Liver (tissue), 3 donors: Measurements from ENCODE around the gene TAS2R42.

Experiments
- CTCF ChIP-seq: fragments of 150-350 bp; IDR thresholded peaks from 2 replicates; pipeline ENCODE4 v1.5.1; 2017; ENCODE audit warnings: improper control_type of control experiment, low read depth, low read length; ENCODE audit not compliant: missing input control
- EGR1 ChIP-seq, 2 donors: IDR thresholded peaks; 2 replicates each; pipeline ENCODE4 v1.6.1; 2016 to 2018; ENCODE audit warnings: antibody characterized with exemption in 2 of 2, low read depth in 2 of 2
- FOXA1 ChIP-seq: IDR thresholded peaks from 2 replicates; pipeline ENCODE4 v1.6.1; 2016; ENCODE audit warnings: antibody characterized with exemption
- GABPA ChIP-seq, 2 donors: IDR thresholded peaks in 1 of 2; conservative IDR thresholded peaks in 1 of 2; 2 replicates each; pipeline ENCODE4 v1.6.1; 2016; ENCODE audit warnings: antibody characterized with exemption in 2 of 2, mild to moderate bottlenecking in 1 of 2, moderate library complexity in 1 of 2
- JUND ChIP-seq, 2 donors: IDR thresholded peaks; 2 replicates each; pipeline ENCODE4 v1.6.1; 2016; ENCODE audit warnings: antibody characterized with exemption in 2 of 2
- RAD21 ChIP-seq, 2 donors: IDR thresholded peaks; 2 replicates each; pipeline ENCODE4 v1.6.1; 2016; ENCODE audit warnings: antibody characterized with exemption in 2 of 2, mild to moderate bottlenecking in 2 of 2
- RXRA ChIP-seq, 2 donors: IDR thresholded peaks; 2 replicates each; pipeline ENCODE4 v1.6.1; 2017 to 2018; ENCODE audit warnings: antibody characterized with exemption in 2 of 2, mild to moderate bottlenecking in 1 of 2
- TAF1 ChIP-seq: conservative IDR thresholded peaks from 2 replicates; pipeline ENCODE4 v1.6.1; 2016; ENCODE audit warnings: antibody characterized with exemption, mild to moderate bottlenecking
- ZBTB33 ChIP-seq: IDR thresholded peaks from 2 replicates; pipeline ENCODE4 v1.6.1; 2016; ENCODE audit warnings: antibody characterized with exemption
- TF ChIP-seq, protein P1 (sequence below): IDR thresholded peaks from 2 replicates; pipeline ENCODE4 v1.6.1; 2016; ENCODE audit warnings: antibody characterized with exemption, mild to moderate bottlenecking
- donor health status: healthy.
- donor health status: healthy.

DNA sequence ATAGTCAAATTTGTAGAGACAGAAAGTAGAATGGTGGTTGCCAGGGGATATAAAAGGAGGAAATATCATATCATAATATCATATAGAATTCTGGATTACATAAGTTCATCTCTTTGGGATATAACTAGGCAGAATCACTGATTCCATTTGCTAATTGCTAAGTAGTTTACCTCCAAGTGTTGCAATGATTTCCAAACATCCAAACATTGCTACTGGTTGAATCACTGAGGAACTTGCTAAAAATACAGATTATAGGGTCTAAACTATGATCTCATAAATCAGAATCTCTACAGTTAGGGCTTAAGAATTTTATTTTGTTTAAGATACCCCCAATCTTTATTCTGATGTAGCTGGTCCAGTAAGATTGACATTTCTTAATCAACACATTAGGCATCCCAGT is 16.1 kb upstream of the TAS2R42 start:
- TF ChIP-seq RAD21 (IDR thresholded peaks at IDR 0.05): no peak
- no peak for TF ChIP-seq GABPA (IDR thresholded peaks at IDR 0.05 in 1 of 2, conservative IDR thresholded peaks at IDR 0.05 in 1 of 2)
- TF ChIP-seq CTCF: no peak
- TF ChIP-seq JUND (IDR thresholded peaks at IDR 0.05): no peak
- no peak for TF ChIP-seq FOXA1
- no peak for TF ChIP-seq RXRA (IDR thresholded peaks at IDR 0.05)
- no peak for TF ChIP-seq TAF1
- no peak for TF ChIP-seq EGR1 (IDR thresholded peaks at IDR 0.05; ENCODE audit: low read depth in 2 of 2)
- TF ChIP-seq ZBTB33: no peak
- TF ChIP-seq, protein P1, sequence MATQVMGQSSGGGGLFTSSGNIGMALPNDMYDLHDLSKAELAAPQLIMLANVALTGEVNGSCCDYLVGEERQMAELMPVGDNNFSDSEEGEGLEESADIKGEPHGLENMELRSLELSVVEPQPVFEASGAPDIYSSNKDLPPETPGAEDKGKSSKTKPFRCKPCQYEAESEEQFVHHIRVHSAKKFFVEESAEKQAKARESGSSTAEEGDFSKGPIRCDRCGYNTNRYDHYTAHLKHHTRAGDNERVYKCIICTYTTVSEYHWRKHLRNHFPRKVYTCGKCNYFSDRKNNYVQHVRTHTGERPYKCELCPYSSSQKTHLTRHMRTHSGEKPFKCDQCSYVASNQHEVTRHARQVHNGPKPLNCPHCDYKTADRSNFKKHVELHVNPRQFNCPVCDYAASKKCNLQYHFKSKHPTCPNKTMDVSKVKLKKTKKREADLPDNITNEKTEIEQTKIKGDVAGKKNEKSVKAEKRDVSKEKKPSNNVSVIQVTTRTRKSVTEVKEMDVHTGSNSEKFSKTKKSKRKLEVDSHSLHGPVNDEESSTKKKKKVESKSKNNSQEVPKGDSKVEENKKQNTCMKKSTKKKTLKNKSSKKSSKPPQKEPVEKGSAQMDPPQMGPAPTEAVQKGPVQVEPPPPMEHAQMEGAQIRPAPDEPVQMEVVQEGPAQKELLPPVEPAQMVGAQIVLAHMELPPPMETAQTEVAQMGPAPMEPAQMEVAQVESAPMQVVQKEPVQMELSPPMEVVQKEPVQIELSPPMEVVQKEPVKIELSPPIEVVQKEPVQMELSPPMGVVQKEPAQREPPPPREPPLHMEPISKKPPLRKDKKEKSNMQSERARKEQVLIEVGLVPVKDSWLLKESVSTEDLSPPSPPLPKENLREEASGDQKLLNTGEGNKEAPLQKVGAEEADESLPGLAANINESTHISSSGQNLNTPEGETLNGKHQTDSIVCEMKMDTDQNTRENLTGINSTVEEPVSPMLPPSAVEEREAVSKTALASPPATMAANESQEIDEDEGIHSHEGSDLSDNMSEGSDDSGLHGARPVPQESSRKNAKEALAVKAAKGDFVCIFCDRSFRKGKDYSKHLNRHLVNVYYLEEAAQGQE: no peak
